HEK293T (cell line): ENCODE measurements around the gene DCUN1D4.

ENCODE experiments used
- CTCF ChIA-PET: fragments of 350-600 bp; formaldehyde crosslinking; extraction: SDS; loops from one replicate; lab custom pipeline; 2021; ENCODE audit warnings: antibody characterized with exemption, inconsistent platforms; lab: Yijun Ruan, JAX
- POLR2A ChIA-PET: fragments of 350-600 bp; formaldehyde crosslinking; extraction: SDS; loops from one replicate; lab custom pipeline; 2020; ENCODE audit warnings: antibody characterized with exemption, inconsistent platforms; lab: Yijun Ruan, JAX
- DNase-seq: peaks from one replicate; pipeline ENCODE4 v3.0.0; 2012; ENCODE audit warnings: mixed read lengths; ENCODE audit errors: extremely low spot score
- ARNT ChIP-seq: fragments of 450-650 bp; IDR thresholded peaks from 2 replicates; pipeline ENCODE4 v1.6.1; 2017; ENCODE audit warnings: mild to moderate bottlenecking
- BHLHE40 ChIP-seq: fragments of 450-650 bp; IDR thresholded peaks from 2 replicates; pipeline ENCODE4 v1.6.1; 2016; ENCODE audit warnings: mild to moderate bottlenecking, moderate library complexity, borderline replicate concordance
- CTBP1 ChIP-seq: fragments of 450-650 bp; IDR thresholded peaks from 2 replicates; pipeline ENCODE4 v1.6.1; 2016; ENCODE audit warnings: borderline replicate concordance
- FOXA1 ChIP-seq: fragments of 450-650 bp; IDR thresholded peaks from 2 replicates; pipeline ENCODE4 v1.6.1; 2016; ENCODE audit warnings: mild to moderate bottlenecking
- FOXK2 ChIP-seq: fragments of 450-650 bp; IDR thresholded peaks from 2 replicates; pipeline ENCODE4 v1.6.1; 2016; ENCODE audit warnings: mild to moderate bottlenecking
- FOXM1 ChIP-seq: fragments of 450-650 bp; IDR thresholded peaks from 2 replicates; pipeline ENCODE4 v1.6.1; 2017; ENCODE audit warnings: mild to moderate bottlenecking, borderline replicate concordance
- HDGF ChIP-seq: fragments of 450-650 bp; IDR thresholded peaks from 2 replicates; pipeline ENCODE4 v1.6.1; 2017; ENCODE audit warnings: antibody characterized with exemption, borderline replicate concordance
- L3MBTL2 ChIP-seq: fragments of 450-650 bp; conservative IDR thresholded peaks from 2 replicates; pipeline ENCODE4 v1.6.1; 2016; ENCODE audit warnings: mild to moderate bottlenecking
- LEF1 ChIP-seq: fragments of 450-650 bp; IDR thresholded peaks from 2 replicates; pipeline ENCODE4 v1.6.1; 2017; ENCODE audit warnings: mild to moderate bottlenecking, borderline replicate concordance
- NFRKB ChIP-seq: fragments of 450-650 bp; IDR thresholded peaks from 2 replicates; pipeline ENCODE4 v1.6.1; 2016; ENCODE audit warnings: mild to moderate bottlenecking, moderate library complexity
- PKNOX1 ChIP-seq: fragments of 450-650 bp; IDR thresholded peaks from 2 replicates; pipeline ENCODE4 v1.6.1; 2016
- SP1 ChIP-seq: fragments of 450-650 bp; IDR thresholded peaks from 2 replicates; pipeline ENCODE4 v1.6.1; 2017
- SUZ12 ChIP-seq: fragments of 450-650 bp; IDR thresholded peaks from 2 replicates; pipeline ENCODE4 v1.6.1; 2016; ENCODE audit warnings: mild to moderate bottlenecking
- TARDBP ChIP-seq: fragments of 450-650 bp; IDR thresholded peaks from 2 replicates; pipeline ENCODE4 v1.6.1; 2016
- ZNF384 ChIP-seq: fragments of 450-650 bp; IDR thresholded peaks from 2 replicates; pipeline ENCODE4 v1.6.1; 2016

The DCUN1D4 gene

GRCh38 chr4:51870441-51871188, 27.7 kb downstream of the DCUN1D4 start:
- POLR2A ChIA-PET: no interaction called here
- no peak for DNase-seq
- TF ChIP-seq ARNT (no peak), FOXK2 (no peak), ZNF384 (no peak), FOXA1 (no peak), HDGF (no peak), LEF1 (no peak), TARDBP (no peak), L3MBTL2 (no peak), PKNOX1 (no peak), NFRKB (no peak), SP1 (no peak), BHLHE40 (no peak), SUZ12 (no peak), CTBP1 (no peak)
- CTCF ChIA-PET: no interaction called here

- ChIA-PET CTCF (no interaction called here), POLR2A (no interaction called here)
- DNase-seq: no peak
- no peak for TF ChIP-seq PKNOX1
- TF ChIP-seq FOXM1: no peak
- no peak for TF ChIP-seq CTBP1
- no peak for TF ChIP-seq L3MBTL2
- TF ChIP-seq SUZ12: no peak
- no peak for TF ChIP-seq NFRKB
Observed at GRCh38 chr4:51872283-51872997, 29.5 kb downstream of the DCUN1D4 start.

GRCh38 chr4:51874551-51874950, 31.6 kb downstream of the DCUN1D4 start:
- POLR2A ChIA-PET: no interaction called here
- DNase-seq: no peak
- no peak for TF ChIP-seq ZNF384
- no peak for TF ChIP-seq TARDBP
- no peak for TF ChIP-seq HDGF
- no peak for TF ChIP-seq FOXM1
- no peak for TF ChIP-seq LEF1
- TF ChIP-seq FOXK2: no peak
- no peak for TF ChIP-seq FOXA1
- CTCF ChIA-PET: no interaction called here

GRCh38 chr4:51878431-51878830, 35.5 kb downstream of the DCUN1D4 start:
- no peak for DNase-seq
- TF ChIP-seq HDGF (no peak), FOXM1 (no peak), SUZ12 (no peak), LEF1 (no peak), FOXA1 (no peak), TARDBP (no peak), NFRKB (no peak), L3MBTL2 (no peak), BHLHE40 (no peak), FOXK2 (no peak), PKNOX1 (no peak), CTBP1 (no peak)
- ChIA-PET POLR2A (no interaction called here), CTCF (no interaction called here)

- ChIA-PET CTCF (no interaction called here), POLR2A (no interaction called here)
- no peak for DNase-seq
- TF ChIP-seq CTBP1: no peak
- TF ChIP-seq SP1: no peak
- TF ChIP-seq TARDBP: no peak
- no peak for TF ChIP-seq PKNOX1
- no peak for TF ChIP-seq NFRKB
- TF ChIP-seq ZNF384: no peak
- no peak for TF ChIP-seq LEF1
Observed at GRCh38 chr4:51880016-51880915, 37.3 kb downstream of the DCUN1D4 start.
